ENCODE measurements around the gene TBC1D3E. TPM values are rescaled to one million over a fixed set of nuclear protein-coding genes. Genes with fewer than 3 reads are reported as not detected.
"Not testable (repeated sequence)": the region's sequence is repeated elsewhere in the genome, so short reads cannot be mapped to it uniquely, and the experiment has no call there.

TBC1D3E gene
- polyA plus RNA-seq (2012; rRNA removed), result not detected in 2 replicates
- not detected in 2 replicates for polyA plus RNA-seq (2012; cell fraction: cytosol; rRNA removed)
- 0.05 TPM in 1 of 2 replicates, not detected in the other for polyA plus RNA-seq (2012; cell fraction: nucleus; rRNA removed)

- H3K27ac ChIP-seq (ENCODE audit: low read depth in 2 of 2, low read length in 1 of 2); POLR2A ChIA-PET; H3K79me2 ChIP-seq (ENCODE audit: insufficient read depth); H3K9ac ChIP-seq; CTCF ChIA-PET; H3K9me2 ChIP-seq; H3K9me3 ChIP-seq; H3K4me3 ChIP-seq (ENCODE audit: low read depth in 2 of 2, low read length in 1 of 2); DNase-seq; H4K20me1 ChIP-seq (ENCODE audit: insufficient read depth); H3F3A ChIP-seq (replicated peaks; ENCODE audit: insufficient read depth); H3K36me3 ChIP-seq (replicated peaks in 1 of 2; ENCODE audit: control insufficient read depth in 1 of 2, insufficient read depth in 2 of 2, low read length in 1 of 2); H2AFZ ChIP-seq (ENCODE audit: low read depth); H3K27me3 ChIP-seq (ENCODE audit: insufficient read depth); H3K4me1 ChIP-seq (ENCODE audit: control insufficient read depth in 1 of 2, insufficient read depth in 2 of 2, low read depth in 1 of 2, low read length in 1 of 2); H3K4me2 ChIP-seq: not testable (repeated sequence)
- 80% methylated on average over 1 of the region's 9 CpGs for WGBS (ENCODE audit: low lambda C conversion rate)
Measured at GRCh38 chr17:38127651-38128050, at the start of gene TBC1D3E. TBC1D3E (plus strand) TSS chr17:38127951; CDS start chr17:38129496, 1,545 bp downstream.

GRCh38 chr17:38087344-38087743, 40.4 kb upstream of the TBC1D3E start:
- H3K27ac ChIP-seq (ENCODE audit: low read depth in 2 of 2, low read length in 1 of 2); H3K27me3 ChIP-seq (ENCODE audit: insufficient read depth); H3K79me2 ChIP-seq (ENCODE audit: insufficient read depth); H3K4me3 ChIP-seq (ENCODE audit: low read depth in 2 of 2, low read length in 1 of 2); H3K9me3 ChIP-seq; H3K36me3 ChIP-seq (replicated peaks in 1 of 2; ENCODE audit: control insufficient read depth in 1 of 2, insufficient read depth in 2 of 2, low read length in 1 of 2); H3K9me2 ChIP-seq; CTCF ChIA-PET; DNase-seq; H4K20me1 ChIP-seq (ENCODE audit: insufficient read depth); H3K9ac ChIP-seq; H2AFZ ChIP-seq (ENCODE audit: low read depth); H3K4me1 ChIP-seq (ENCODE audit: control insufficient read depth in 1 of 2, insufficient read depth in 2 of 2, low read depth in 1 of 2, low read length in 1 of 2); POLR2A ChIA-PET; H3K4me2 ChIP-seq; H3F3A ChIP-seq (replicated peaks; ENCODE audit: insufficient read depth): not testable (repeated sequence)
- WGBS (ENCODE audit: low lambda C conversion rate), result no CpG with 5 or more reads among the region's 1 CpG

DNA sequence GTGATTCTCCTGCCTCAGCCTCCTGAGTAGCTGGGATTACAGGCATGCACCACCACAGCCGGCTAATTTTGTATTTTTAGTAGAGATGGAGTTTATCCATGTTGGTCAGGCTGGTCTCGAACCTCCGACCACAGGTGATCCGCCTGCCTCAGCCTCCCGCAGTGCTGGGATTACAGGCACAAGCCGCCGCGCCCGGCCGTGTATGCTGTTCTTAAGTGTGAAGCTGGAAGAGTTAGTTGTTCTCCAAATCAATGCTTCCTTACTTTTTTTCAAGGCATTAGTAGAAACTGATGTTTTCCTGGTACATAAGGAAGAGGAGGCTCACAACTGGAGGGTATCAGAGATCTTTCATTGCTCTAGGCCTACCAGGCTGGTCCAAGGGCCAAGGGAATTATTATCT, 39.6 kb upstream of the TBC1D3E start:
- H3K79me2 ChIP-seq (ENCODE audit: insufficient read depth); POLR2A ChIA-PET; H3K9me2 ChIP-seq; H3K4me3 ChIP-seq (ENCODE audit: low read depth in 2 of 2, low read length in 1 of 2); H3K4me2 ChIP-seq; DNase-seq; H2AFZ ChIP-seq (ENCODE audit: low read depth); H3K4me1 ChIP-seq (ENCODE audit: control insufficient read depth in 1 of 2, insufficient read depth in 2 of 2, low read depth in 1 of 2, low read length in 1 of 2); CTCF ChIA-PET; H3K27ac ChIP-seq (ENCODE audit: low read depth in 2 of 2, low read length in 1 of 2); H4K20me1 ChIP-seq (ENCODE audit: insufficient read depth); H3K9me3 ChIP-seq; H3K27me3 ChIP-seq (ENCODE audit: insufficient read depth); H3K9ac ChIP-seq; H3K36me3 ChIP-seq (replicated peaks in 1 of 2; ENCODE audit: control insufficient read depth in 1 of 2, insufficient read depth in 2 of 2, low read length in 1 of 2); H3F3A ChIP-seq (replicated peaks; ENCODE audit: insufficient read depth): not testable (repeated sequence)
- WGBS (ENCODE audit: low lambda C conversion rate), result no CpG with 5 or more reads among the region's 10 CpGs

GRCh38 chr17:38094059-38094694, 33.6 kb upstream of the TBC1D3E start:
- H3K27me3 ChIP-seq (ENCODE audit: insufficient read depth); H3F3A ChIP-seq (replicated peaks; ENCODE audit: insufficient read depth); DNase-seq; H3K9me2 ChIP-seq; H3K79me2 ChIP-seq (ENCODE audit: insufficient read depth); CTCF ChIA-PET; H3K9ac ChIP-seq; H3K27ac ChIP-seq (ENCODE audit: low read depth in 2 of 2, low read length in 1 of 2); H3K9me3 ChIP-seq; H3K4me1 ChIP-seq (ENCODE audit: control insufficient read depth in 1 of 2, insufficient read depth in 2 of 2, low read depth in 1 of 2, low read length in 1 of 2); H3K4me3 ChIP-seq (ENCODE audit: low read depth in 2 of 2, low read length in 1 of 2); H3K4me2 ChIP-seq; H4K20me1 ChIP-seq (ENCODE audit: insufficient read depth); POLR2A ChIA-PET; H2AFZ ChIP-seq (ENCODE audit: low read depth); H3K36me3 ChIP-seq (replicated peaks in 1 of 2; ENCODE audit: control insufficient read depth in 1 of 2, insufficient read depth in 2 of 2, low read length in 1 of 2): not testable (repeated sequence)
- no CpG with 5 or more reads among the region's 2 CpGs for WGBS (ENCODE audit: low lambda C conversion rate)

- H2AFZ ChIP-seq (ENCODE audit: low read depth); H3K4me3 ChIP-seq (ENCODE audit: low read depth in 2 of 2, low read length in 1 of 2); H3F3A ChIP-seq (replicated peaks; ENCODE audit: insufficient read depth); H4K20me1 ChIP-seq (ENCODE audit: insufficient read depth); H3K9me3 ChIP-seq; CTCF ChIA-PET; H3K9ac ChIP-seq; H3K4me2 ChIP-seq; POLR2A ChIA-PET; H3K9me2 ChIP-seq; H3K4me1 ChIP-seq (ENCODE audit: control insufficient read depth in 1 of 2, insufficient read depth in 2 of 2, low read depth in 1 of 2, low read length in 1 of 2); H3K36me3 ChIP-seq (replicated peaks in 1 of 2; ENCODE audit: control insufficient read depth in 1 of 2, insufficient read depth in 2 of 2, low read length in 1 of 2); DNase-seq; H3K27me3 ChIP-seq (ENCODE audit: insufficient read depth); H3K79me2 ChIP-seq (ENCODE audit: insufficient read depth); H3K27ac ChIP-seq (ENCODE audit: low read depth in 2 of 2, low read length in 1 of 2): not testable (repeated sequence)
- WGBS (ENCODE audit: low lambda C conversion rate), result no CpG with 5 or more reads among the region's 1 CpG
Measured at GRCh38 chr17:38099262-38099661, 28.5 kb upstream of the TBC1D3E start.

- CTCF ChIA-PET; H3K36me3 ChIP-seq (replicated peaks in 1 of 2; ENCODE audit: control insufficient read depth in 1 of 2, insufficient read depth in 2 of 2, low read length in 1 of 2); H3K4me2 ChIP-seq; H3K27ac ChIP-seq (ENCODE audit: low read depth in 2 of 2, low read length in 1 of 2); H3K79me2 ChIP-seq (ENCODE audit: insufficient read depth); H2AFZ ChIP-seq (ENCODE audit: low read depth); H3K9ac ChIP-seq; H3K9me3 ChIP-seq; H3K4me1 ChIP-seq (ENCODE audit: control insufficient read depth in 1 of 2, insufficient read depth in 2 of 2, low read depth in 1 of 2, low read length in 1 of 2); H4K20me1 ChIP-seq (ENCODE audit: insufficient read depth); H3K9me2 ChIP-seq; H3K27me3 ChIP-seq (ENCODE audit: insufficient read depth); DNase-seq; POLR2A ChIA-PET; H3F3A ChIP-seq (replicated peaks; ENCODE audit: insufficient read depth); H3K4me3 ChIP-seq (ENCODE audit: low read depth in 2 of 2, low read length in 1 of 2): not testable (repeated sequence)
- WGBS (ENCODE audit: low lambda C conversion rate), result no CpG with 5 or more reads among the region's 1 CpG
Measured at GRCh38 chr17:38119829-38120228, 7.9 kb upstream of the TBC1D3E start.

All from SK-N-SH (cell line).